ENCODE data around the gene NKAIN2. TPM values are rescaled to one million over a fixed set of nuclear protein-coding genes. Genes with fewer than 3 reads are reported as not detected.
A peak's percentile ranks its signal among the peaks of the same experiment; 100 is the strongest.
"Not testable (repeated sequence)": the region's sequence is repeated elsewhere in the genome, so short reads cannot be mapped to it uniquely, and the experiment has no call there.

The NKAIN2 gene
- total RNA-seq, 1 experiment from 2014 or later = 0.23 TPM

DNA sequence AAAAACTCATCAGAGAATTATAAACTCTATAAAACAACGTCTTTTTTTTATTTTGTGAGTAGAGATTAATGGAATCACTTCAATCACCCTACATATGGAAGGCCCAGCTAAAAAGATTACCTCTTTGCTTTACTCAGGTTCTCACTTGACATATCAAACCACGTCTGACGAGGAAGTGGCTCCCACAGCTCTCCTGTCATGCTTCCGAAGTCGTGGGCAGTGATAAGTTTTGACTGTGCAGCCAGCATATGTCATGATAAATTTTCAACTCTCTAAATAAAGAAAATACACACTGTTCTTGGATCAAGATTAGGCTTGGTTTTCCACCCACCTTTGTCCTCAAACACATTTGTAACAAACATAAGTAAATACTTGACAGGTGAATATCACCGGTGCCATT lies 879.1 kb downstream of the NKAIN2 start:
- DNase-seq (ENCODE audit: low spot score) = no peak

DNA sequence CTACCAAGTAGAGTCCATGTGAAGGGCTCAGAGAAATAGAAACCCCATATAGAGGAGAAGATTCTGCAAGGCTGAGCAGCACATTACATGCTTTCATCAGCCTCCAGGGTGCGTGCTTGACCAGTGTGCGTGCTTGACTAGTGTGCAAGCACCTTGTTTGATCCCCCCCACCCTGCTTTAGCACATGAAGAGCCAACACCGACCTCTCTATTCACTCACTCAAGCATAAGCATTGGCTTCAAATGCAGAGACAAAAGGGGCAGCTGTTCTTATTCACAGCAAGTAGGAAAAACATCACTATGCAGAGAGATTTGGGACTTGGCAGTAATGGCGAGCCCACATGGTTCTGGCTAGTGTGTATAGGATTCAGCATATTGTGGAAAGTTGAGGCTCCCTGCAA lies 879.8 kb downstream of the NKAIN2 start:
- DNase-seq (ENCODE audit: low spot score) = no peak

DNA sequence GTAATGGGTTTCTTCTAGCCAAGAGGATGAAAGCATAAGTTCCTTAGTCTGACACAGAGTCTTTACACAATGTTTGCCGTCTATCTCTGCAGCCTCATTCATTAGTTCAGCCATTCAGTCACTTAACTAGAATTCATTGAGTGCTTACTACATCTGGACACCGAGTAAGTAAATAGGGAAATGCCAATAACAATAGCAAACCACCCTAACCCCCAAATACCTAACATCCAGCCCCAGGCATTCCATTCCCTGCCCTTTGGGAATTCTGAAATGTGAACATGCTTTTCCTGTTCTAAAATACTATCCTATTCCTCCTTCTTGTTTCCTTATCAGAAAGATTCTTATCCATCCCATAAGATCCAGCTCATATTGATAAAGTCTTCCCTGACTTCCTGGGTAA lies 881.0 kb downstream of the NKAIN2 start:
- DNase-seq (ENCODE audit: low spot score) = no peak

DNA sequence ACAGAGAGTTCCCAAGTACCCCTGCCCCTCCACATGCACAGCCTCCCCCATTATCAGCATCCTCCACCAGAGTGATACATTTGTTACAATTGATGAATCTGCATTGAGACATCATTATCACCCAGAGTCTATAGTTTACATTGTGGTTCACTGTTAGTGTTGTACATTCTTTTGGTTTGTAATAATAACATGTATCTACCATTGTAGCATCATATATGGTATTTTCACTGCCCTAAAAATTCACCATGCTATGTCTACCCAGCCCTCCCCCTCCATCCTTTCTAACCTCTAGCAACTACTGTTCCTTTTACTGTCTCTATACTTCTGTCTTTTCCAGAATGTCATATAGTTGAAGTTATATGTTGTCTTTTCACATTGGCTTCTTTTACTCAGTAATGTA lies 884.7 kb downstream of the NKAIN2 start:
- DNase-seq (ENCODE audit: low spot score) = no peak

DNA sequence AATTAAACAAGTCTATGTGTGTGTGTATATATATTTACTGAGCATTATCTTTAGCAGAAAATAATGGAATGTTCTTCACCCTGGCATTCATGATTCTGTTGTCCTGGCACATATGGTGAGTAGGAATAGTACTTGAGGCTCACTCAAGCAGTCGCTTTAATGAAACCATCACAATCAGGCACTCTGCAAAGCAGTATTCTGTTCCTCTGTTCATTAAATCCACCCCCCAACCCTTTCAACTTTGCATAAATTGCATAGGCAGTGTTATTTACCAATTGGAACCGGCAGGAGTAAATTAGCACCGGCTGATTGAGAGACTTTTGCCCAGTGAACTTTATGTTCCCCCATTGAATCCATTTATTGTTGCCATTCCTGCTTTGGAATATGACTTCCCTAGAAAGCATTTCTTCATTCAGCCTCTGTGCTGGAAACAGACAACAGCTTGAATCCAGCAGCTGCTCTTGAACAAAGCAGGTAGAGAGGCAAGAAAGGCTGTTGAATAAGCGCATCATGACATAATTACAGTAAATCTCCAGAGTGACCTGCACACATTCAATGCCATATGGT lies 890.6 kb downstream of the NKAIN2 start:
- DNase-seq (ENCODE audit: low spot score) = no peak

DNA sequence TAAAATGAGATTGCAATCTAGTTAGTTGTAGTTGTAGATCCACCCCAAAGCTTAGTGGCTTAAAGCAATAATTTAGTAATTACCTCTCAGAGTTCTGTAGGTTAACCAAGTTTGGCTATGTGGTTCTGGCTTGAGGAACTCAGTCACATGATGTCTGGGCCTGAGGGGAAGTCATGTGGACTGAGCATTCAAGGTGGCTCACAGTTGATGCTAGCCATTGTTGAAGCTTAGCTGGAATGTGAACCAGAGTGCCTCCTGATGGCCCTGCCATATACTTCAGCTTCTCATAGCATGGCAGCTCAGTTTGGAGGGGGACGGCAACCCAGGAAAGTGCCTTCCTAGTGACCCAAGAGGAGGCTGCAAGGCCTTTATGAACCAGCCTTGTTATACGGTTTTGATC lies 895.4 kb downstream of the NKAIN2 start:
- no peak for DNase-seq (ENCODE audit: low spot score)

DNA sequence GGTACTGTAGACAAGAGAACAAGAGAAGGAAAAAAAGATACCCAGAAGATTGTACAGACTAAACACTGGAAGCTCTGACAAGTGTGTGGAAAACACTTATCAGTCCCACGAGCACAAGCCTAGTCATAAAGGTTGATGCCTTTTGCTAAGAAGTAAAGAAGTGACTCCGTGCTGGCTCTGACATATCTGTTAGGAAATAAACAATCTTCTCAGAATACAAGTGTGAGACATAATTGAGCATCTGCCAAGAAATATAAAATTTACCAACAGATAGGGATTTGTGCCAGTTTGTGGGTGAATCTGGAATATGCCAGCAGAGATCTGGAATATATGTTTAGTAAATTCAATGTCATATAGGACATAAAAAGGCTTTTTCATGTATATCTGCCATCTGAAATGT lies 899.9 kb downstream of the NKAIN2 start:
- DNase-seq (ENCODE audit: low spot score) = no peak

DNA sequence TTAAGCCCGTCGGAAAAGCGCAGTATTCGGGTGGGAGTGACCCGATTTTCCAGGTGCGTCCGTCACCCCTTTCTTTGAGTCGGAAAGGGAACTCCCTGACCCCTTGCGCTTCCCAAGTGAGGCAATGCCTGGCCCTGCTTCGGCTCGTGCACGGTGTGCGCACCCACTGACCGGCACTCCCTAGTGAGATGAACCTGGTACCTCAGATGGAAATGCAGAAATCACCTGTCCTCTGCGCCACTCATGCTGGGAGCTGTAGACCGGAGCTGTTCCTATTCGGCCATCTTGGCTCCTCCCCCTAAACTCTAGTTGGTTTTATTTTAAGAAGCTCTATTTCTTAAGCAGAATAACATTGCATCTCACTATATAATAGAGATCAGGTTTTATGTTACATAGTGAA lies 908.9 kb downstream of the NKAIN2 start:
- DNase-seq (ENCODE audit: low spot score) = not testable (repeated sequence)

DNA sequence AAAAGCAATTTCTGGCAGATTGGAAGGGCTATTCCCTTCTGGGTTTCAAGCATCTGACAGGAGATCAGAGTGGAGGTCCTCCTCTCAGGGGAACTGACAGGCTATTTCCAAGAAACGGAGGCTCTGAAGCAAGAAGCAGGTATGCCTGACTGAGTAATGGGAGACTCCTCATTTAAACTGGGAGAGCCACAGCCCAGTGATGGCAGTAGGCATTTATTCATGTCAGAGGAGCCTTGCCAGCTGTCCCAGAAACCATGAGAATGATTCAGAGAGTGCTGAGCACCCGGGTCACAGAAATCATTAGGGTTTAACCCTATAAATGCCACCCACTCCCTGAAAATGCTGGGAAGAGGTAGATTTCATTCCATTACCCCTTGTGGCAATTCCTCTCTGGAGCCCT lies 911.1 kb downstream of the NKAIN2 start:
- DNase-seq (ENCODE audit: low spot score) = no peak

DNA sequence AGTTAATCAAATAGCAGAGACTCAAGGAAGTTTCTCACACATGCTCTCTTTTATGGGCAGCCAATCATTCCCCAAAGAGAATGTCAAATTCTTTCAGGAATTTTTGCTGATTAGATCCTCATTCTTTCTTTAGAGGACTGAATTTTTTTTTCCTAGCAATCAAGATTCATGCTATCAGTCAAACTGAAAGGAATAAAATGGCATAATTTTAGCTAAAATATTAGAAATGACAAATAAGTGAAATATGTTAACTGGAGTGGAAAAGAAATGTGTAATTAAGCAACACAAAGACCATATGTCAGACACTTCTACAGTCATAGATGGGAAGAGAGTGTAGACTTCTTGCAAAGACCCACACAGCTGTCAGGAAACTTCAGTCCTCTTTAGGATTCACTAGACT lies 916.2 kb downstream of the NKAIN2 start:
- no peak for DNase-seq (ENCODE audit: low spot score)

DNA sequence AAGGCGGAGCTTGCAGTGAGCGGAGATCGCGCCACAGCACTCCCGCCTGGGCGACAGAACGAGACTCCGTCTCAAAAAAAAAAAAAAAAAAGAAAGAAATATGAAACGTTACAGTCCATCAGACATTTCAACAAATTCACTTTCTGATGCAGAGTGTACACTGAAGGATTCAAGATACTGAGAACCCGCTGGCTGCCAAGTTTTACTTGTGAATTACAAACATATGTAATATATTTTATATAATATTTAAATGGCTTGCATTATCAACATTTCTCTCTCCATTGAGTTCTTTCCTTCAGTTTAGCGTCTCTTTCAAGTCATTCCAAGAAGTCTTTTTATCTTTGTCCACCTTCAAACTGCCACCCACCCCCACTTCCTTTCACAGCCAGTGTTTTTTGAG lies 917.7 kb downstream of the NKAIN2 start:
- DNase-seq (ENCODE audit: low spot score) = no peak

DNA sequence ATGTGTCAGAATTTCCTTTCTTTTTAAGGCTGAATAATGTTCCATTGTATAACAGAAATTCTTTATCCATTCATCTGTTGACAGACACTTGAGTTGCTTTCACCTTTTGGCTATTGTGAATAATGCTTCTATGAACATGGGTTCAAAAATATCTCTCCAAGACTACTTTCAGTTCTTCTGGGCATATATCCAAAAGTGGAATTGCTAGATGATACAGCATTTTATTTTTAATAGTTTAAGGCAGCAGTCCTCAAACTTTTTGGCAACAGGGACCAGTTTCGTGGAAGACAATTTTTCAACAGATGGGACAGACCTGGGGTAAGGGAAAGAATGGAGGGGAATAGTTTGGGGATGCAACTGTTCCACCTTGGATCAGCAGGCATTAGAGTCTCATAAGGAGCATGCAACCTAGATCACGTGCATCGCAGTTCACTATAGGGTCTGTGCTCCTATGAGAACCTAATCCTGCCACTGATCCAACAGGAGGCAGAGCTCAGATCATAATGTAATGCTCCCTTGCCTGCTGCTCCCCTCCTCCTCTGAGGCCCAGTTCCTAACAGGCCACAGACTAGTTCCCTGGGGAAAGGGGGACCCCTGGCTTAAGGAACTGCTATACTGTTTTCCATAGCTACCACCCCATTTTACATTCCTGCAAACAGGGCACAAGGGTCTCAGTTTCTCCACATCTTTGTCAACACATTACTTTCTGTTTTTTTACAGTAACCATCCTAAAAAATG lies 918.6 kb downstream of the NKAIN2 start:
- DNase-seq (ENCODE audit: low spot score) = no peak

DNA sequence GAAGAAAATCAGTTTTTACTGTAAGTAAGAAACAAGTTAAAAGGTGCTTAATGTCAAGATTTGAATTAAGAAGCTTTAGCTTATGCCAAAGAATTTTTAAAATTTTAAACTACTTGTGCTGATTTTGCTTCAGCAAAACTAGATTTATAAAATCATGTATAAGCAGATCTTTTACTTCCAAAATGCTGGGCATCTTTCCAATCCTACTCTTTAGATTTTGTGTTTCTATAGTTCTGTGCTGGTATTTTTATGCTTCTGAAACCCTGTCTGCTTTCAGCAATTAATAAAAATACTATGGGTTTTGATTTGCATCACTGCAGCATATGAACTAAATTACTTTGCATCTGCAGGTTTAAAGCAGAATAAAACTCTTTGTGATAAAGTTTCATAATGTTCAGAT lies 920.0 kb downstream of the NKAIN2 start:
- DNase-seq (ENCODE audit: low spot score) = no peak

DNA sequence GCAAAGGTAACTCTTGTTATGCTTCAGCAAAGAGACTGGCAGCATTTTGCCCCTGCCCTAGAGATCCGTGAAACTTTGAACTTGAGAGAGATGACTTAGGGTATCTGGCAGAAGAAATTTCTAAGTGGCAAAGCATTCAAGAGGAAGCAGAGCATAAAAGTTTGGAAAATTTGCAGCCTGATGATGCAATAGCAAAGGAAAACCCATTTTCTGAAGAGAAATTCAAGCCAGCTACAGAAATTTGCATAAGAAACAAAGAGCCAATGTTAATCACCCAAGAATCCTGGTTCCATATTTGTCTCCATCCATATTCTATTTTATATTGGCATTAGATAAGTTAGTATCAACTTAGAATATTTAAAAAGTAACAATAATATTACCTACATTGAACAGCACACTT lies 934.1 kb downstream of the NKAIN2 start:
- DNase-seq (ENCODE audit: low spot score) = not testable (repeated sequence)

DNA sequence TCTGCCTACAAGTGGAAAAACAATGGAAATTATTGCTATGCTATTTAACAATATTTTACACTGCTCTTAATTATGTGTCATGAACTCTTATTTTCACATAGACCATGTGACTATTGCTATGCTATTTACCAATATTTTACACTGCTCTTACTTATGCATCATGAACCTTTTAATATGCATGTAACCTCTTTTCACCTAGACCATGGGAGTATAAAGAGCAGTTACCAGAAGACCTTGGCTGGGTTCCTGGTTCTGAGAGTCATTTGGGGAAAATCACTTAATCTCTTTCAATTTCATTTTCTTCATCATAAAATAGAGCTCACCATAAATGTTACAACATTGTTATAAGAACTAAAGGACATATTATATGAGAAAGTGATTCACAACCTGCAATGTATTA lies 934.8 kb downstream of the NKAIN2 start:
- DNase-seq (ENCODE audit: low spot score) = no peak

DNA sequence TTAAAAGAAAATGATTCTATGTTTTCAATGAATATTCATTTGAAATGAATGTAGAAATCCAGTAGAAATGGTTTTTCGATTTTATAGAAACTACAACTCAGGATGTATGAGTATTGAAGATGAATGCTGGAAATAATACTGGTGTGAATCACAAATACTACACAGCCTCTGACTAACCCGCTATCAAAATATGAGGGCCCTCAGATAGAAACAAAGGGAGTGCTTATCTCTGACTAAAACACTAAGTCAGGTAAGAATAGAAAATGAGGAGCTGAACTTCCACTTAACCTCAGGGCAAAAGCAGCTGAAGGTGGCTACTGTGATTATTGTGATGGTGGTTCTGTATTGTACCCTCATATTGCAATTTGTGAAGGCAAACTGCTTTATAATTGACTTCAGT lies 937.7 kb downstream of the NKAIN2 start:
- DNase-seq (ENCODE audit: low spot score) = no peak

DNA sequence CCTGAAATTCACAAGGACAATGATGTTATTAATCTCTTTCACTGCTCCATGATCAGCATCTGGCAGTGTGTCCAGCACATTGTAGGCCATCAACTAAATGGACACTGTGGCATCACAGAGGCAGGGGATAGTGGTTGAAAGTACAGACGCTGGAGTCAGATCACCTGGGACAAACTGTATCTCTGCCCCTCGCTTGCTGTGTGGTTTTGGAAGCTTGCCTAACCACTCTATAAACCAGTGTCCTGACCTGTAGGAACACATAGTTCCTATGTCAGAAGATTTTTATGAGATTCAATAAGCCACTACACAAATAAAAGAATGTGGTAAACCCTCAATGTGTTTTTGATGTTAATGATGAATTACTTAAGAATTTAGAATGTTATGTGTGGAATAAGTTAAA lies 939.3 kb downstream of the NKAIN2 start:
- peak; percentile 1 for DNase-seq (ENCODE audit: low spot score)

DNA sequence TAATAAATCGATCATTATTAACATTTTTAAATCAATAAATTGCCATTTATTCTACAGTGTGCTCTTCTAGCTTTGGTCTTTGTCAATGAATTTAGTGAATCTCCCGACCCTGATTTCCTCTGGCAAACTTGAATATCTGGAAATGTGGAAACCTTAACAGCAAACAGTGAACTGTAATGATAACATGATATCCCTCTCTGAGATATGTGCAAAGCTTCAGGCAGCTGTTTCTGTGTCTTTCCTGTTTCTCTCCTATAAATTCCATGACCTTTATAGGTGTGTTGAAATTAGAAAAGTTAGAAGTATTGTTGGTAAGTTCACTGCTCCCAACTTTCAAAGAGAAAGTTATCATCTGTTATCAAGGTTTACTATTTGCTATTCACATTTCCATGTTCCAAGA lies 939.8 kb downstream of the NKAIN2 start:
- DNase-seq (ENCODE audit: low spot score) = no peak

DNA sequence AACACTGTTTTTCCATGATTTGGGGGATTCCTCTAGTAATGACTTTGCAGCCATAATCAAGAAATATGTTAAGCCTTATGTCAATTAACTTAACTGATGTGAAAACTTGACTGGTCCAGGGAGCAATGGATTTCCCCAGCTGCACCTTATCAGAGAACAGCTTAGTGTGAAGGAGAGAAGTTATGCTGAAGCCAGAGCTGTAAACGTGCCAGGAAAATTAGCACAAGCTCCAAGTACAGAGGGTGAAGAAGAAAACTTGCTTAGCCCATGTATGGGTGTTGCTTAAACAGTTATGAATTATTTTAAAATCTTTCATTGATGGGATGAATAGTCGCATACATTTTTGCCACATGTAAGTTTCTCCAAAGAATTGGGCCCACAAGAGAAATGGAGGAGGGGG lies 943.7 kb downstream of the NKAIN2 start:
- no peak for DNase-seq (ENCODE audit: low spot score)

DNA sequence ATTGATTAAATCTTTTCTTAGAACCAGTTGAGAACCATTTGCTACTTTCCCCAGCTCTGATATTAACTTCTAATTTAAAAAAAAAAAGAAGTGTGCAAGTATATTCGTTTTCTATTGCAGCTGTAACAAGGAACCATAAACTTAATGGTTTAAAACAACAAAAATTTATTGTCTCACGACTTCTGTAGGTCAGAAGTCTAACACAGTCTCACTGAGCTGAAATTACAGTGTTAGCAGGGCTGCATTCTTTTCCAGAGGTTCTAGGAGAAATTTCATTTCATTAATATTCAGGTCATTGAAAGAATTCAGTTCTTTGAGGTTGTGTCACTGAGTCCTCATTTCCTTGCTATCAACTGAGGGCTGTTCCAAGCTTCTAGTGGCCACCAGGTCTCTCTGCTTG lies 945.1 kb downstream of the NKAIN2 start:
- DNase-seq (ENCODE audit: low spot score) = no peak

DNA sequence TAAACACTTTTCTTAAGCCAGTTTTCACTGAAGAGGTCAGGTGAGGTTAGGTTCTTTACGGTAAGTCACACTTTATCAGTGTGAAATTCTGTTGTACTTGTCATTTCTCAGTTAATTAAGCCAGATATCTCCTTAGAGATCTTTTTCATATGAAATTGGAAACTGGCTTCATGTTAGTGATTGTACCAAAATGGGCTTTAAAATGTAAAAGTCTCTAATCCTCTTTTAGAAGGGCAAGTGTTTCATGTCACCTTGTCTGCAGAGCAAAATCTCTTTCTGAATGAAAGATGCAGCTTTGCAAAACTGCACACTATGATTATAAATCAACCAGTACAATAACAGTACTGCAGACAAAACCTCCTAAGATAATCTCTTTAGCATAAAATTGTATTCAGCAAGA lies 949.3 kb downstream of the NKAIN2 start:
- no peak for DNase-seq (ENCODE audit: low spot score)

DNA sequence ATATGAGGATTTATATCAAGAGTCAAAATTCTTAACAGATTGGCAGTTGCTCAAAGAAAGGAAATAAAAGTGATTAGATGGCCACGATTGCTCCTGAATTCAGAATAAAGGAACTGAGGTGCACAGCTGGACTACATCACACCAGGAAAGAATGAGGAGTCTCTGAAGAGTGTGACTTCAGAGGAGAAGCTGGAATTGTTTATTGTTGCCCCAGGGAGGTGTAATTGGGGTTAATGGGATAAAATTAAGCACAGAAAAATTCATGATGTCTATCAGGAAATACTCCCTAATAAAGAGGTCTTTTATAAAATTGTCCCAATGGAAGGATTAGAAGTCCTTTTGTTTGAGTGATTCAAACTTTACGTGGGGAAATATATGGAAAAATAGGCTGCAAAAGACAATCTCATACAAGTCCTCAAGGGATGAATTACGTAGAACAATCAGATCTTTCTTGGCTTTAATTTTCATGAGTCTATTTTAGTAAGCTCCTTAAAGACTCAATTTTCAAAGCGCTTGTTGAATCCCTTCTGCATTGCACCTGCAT lies 950.0 kb downstream of the NKAIN2 start:
- DNase-seq (ENCODE audit: low spot score) = no peak

DNA sequence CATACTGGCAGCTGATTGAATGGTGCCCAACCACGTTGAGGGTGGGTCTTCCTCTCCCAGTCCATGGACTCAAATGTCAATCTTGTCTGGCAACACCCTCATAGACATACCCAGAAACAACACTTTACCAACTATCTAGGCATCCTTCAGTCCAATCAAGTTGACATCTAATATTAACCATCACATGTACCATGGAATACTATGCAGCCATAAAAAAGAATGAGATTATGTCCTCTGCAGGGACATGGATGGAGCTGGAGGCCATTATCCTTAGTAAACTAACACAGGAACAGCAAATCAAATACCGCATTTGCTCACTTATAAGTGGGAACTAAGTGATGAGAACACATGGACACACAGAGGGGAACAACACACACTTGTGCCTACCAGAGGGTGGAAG lies 951.7 kb downstream of the NKAIN2 start:
- DNase-seq (ENCODE audit: low spot score) = no peak

DNA sequence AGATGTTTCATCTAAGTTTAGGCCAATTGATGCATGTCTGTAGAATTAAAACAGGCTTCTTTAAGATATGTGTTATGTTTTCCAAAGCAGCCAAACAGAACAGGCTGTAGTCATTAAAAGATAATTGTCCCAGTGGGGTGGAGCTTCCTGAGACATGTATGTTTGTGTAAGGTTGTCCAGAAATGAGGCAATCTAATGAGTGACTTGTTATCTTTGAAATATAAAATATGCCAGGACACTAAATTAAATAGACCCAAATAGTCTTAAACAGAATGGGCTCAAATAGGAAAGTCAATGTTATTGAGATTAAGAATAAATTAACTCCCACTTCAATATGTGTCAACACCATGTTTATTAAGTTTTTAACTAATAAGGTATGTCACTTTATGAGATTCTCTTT lies 953.9 kb downstream of the NKAIN2 start:
- no peak for DNase-seq (ENCODE audit: low spot score)
